ENCODE results near the gene DDX27. TPM values are rescaled to one million over a fixed set of nuclear protein-coding genes. Genes with fewer than 3 reads are reported as not detected.

The DDX27 gene
- total and polyA plus RNA-seq, 2 experiments from 2014 or later = 29.1 to 33.9 TPM

DNA sequence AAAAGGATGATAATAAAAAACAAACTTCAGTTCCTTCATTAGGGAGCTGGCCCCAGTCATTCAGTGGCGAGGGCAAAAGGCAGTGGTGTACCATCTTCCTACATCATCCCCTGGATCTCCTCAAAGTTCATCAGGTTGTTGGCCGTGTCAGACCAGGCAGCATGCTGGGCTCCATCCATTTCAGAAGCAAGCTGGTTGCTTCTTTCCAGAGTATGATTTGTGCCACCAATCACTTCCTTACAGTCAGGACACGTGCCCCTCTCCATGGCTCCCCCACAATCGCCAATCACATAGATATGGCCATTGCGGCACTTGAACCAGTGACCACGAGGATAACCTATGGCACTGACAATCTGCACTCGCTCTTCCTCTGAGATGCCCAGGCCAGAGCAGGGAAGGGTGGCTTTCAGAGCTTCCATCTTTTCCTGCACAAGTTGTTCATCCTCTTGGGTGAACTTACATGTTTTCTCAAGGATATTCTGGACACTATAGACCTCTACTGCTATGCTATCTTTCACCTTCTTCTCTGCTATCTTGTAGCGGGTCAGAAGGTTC, 28.0 kb downstream of the DDX27 start:
- no peak for TF ChIP-seq EZH2phosphoT487 (IDR thresholded peaks at IDR 0.05; ENCODE audit: low read depth, severe bottlenecking, unreplicated experiment)
- TF ChIP-seq, protein P1, sequence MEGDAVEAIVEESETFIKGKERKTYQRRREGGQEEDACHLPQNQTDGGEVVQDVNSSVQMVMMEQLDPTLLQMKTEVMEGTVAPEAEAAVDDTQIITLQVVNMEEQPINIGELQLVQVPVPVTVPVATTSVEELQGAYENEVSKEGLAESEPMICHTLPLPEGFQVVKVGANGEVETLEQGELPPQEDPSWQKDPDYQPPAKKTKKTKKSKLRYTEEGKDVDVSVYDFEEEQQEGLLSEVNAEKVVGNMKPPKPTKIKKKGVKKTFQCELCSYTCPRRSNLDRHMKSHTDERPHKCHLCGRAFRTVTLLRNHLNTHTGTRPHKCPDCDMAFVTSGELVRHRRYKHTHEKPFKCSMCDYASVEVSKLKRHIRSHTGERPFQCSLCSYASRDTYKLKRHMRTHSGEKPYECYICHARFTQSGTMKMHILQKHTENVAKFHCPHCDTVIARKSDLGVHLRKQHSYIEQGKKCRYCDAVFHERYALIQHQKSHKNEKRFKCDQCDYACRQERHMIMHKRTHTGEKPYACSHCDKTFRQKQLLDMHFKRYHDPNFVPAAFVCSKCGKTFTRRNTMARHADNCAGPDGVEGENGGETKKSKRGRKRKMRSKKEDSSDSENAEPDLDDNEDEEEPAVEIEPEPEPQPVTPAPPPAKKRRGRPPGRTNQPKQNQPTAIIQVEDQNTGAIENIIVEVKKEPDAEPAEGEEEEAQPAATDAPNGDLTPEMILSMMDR (IDR thresholded peaks at IDR 0.05; ENCODE audit: poor library complexity) = no peak

GRCh38 chr20:49247792-49248191, 28.6 kb downstream of the DDX27 start:
- 98% methylated on average over 5 of the region's 5 CpGs for WGBS (ENCODE audit: low lambda C conversion rate, missing lambda C conversion rate)
- Histone ChIP-seq H3K4me1 (ENCODE audit: insufficient read depth) (no peaks in the 10 kb centered on the region), H3K36me3 (replicated peaks; ENCODE audit: insufficient read depth, low read depth) (peaks cover 6% of the 10 kb centered on the region), H3K4me3 (no peak overlapping the region), H3K9me2 (replicated peaks; ENCODE audit: insufficient read depth) (no peaks in the 10 kb centered on the region), H3K4me2 (no peak overlapping the region), H3K9me3 (ENCODE audit: low read depth) (no peaks in the 10 kb centered on the region), H4K20me1 (ENCODE audit: insufficient read depth, poor library complexity, severe bottlenecking) (no peaks in the 10 kb centered on the region), H3K27ac (no peak overlapping the region), H3K27me3 (no peaks in the 10 kb centered on the region), H2AFZ (no peak overlapping the region), H3K79me2 (no peaks in the 10 kb centered on the region)
- TF ChIP-seq EZH2phosphoT487 (IDR thresholded peaks at IDR 0.05; ENCODE audit: low read depth, severe bottlenecking, unreplicated experiment) = no peak
- TF ChIP-seq, protein P1 (IDR thresholded peaks at IDR 0.05; ENCODE audit: poor library complexity) = no peak
- TF ChIP-seq EZH2 (IDR thresholded peaks at IDR 0.05; ENCODE audit: borderline replicate concordance) = no peak
- no peak for DNase-seq (ENCODE audit: low spot score)

More for the DNA sequence above, 28.0 kb downstream of the DDX27 start:
- Histone ChIP-seq H3K27me3 (no peaks in the 10 kb centered on the region), H3K36me3 (replicated peaks; ENCODE audit: insufficient read depth, low read depth) (peaks cover 6% of the 10 kb centered on the region), H3K9me2 (replicated peaks; ENCODE audit: insufficient read depth) (no peaks in the 10 kb centered on the region), H3K4me1 (ENCODE audit: insufficient read depth) (no peaks in the 10 kb centered on the region), H3K4me3 (no peak overlapping the region), H3K27ac (no peak overlapping the region), H2AFZ (no peak overlapping the region), H3K9me3 (ENCODE audit: low read depth) (no peaks in the 10 kb centered on the region), H3K79me2 (no peaks in the 10 kb centered on the region), H3K4me2 (no peak overlapping the region), H4K20me1 (ENCODE audit: insufficient read depth, poor library complexity, severe bottlenecking) (no peaks in the 10 kb centered on the region)
- no peak for DNase-seq (ENCODE audit: low spot score)
- WGBS (ENCODE audit: low lambda C conversion rate, missing lambda C conversion rate) = 97% methylated on average over 8 of the region's 8 CpGs

DNA sequence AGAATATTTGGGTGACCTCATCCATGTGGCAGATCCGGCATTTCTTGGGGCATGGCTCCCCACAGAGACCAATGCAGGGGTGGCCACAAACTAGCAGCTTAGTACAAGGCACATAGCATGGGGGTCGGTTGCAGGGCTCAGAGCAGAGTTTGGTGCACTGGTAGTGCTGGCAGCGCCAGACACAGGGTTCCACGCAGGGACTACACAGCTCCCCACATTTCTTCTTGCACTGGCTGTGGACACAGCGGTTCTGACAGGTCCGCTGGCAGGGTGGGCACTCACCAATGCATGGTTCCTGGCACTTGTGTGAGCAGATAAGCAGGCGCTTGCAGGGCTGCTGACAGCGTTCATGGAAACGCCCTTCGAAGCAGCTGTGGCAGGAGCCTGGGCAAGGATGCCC, 29.1 kb downstream of the DDX27 start:
- H3K9me2 ChIP-seq (replicated peaks; ENCODE audit: insufficient read depth) = no peaks in the 10 kb centered on the region
- H3K4me3 ChIP-seq = no peak overlapping the region
- H3K27ac ChIP-seq = no peak overlapping the region
- H3K4me1 ChIP-seq (ENCODE audit: insufficient read depth) = no peaks in the 10 kb centered on the region
- no peak overlapping the region for H3K4me2 ChIP-seq
- H4K20me1 ChIP-seq (ENCODE audit: insufficient read depth, poor library complexity, severe bottlenecking) = no peaks in the 10 kb centered on the region
- no peak for DNase-seq (ENCODE audit: low spot score)
- H3K27me3 ChIP-seq = no peaks in the 10 kb centered on the region
- no peak overlapping the region for H2AFZ ChIP-seq
- H3K9me3 ChIP-seq (ENCODE audit: low read depth) = no peaks in the 10 kb centered on the region
- peaks cover 6% of the 10 kb centered on the region for H3K36me3 ChIP-seq (replicated peaks; ENCODE audit: insufficient read depth, low read depth)
- TF ChIP-seq EZH2 (IDR thresholded peaks at IDR 0.05; ENCODE audit: borderline replicate concordance) (no peak), EZH2phosphoT487 (IDR thresholded peaks at IDR 0.05; ENCODE audit: low read depth, severe bottlenecking, unreplicated experiment) (no peak)
- TF ChIP-seq, protein P1 (IDR thresholded peaks at IDR 0.05; ENCODE audit: poor library complexity) = no peak
- WGBS (ENCODE audit: low lambda C conversion rate, missing lambda C conversion rate) = 96% methylated on average over 10 of the region's 10 CpGs
- H3K79me2 ChIP-seq = no peaks in the 10 kb centered on the region
